Right lobe of liver (tissue), 4 donors: ENCODE results near the gene PMS1.

Source experiments
- POLR2A ChIP-seq: fragments of 450-650 bp; IDR thresholded peaks from one replicate; pipeline ENCODE4 v1.6.1; 2017; ENCODE audit warnings: antibody characterized with exemption, mild to moderate bottlenecking
- TF ChIP-seq, protein P1 (sequence below), 4 donors: fragments of 200-600 bp in 3 of 4; fragments of 450-650 bp in 1 of 4; IDR thresholded peaks; one replicate each; pipeline versions ENCODE4 v1.5.1 to v1.8.0; 2016 to 2022; ENCODE audit warnings: antibody characterized with exemption in 4 of 4, mild to moderate bottlenecking in 2 of 4
- donor health status: DM: no; HTN: no; CAD: no.
- donor health status: DM: no; HTN: no; CAD: no.
- donor health status: DM: no; HTN: yes; CAD: no.

DNA sequence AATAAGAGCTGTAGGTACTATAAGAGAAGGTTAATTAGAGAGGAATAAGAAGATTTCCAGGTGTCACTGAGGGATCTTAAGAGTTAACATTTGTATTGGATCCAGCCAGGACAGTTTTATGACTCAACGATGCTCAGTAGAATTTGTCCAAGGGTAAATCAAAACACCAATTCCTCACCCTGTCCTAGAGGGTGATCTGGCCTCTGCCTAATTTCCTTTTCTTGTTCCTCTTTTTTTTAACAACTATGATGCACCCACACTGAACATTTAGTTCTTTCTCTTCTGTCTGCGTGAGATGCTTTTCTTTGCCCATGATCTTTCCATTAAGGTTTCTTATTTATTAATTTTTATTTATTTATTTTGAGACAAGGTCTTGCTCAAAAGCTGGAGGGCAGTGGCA is 92.0 kb downstream of the PMS1 start:
- TF ChIP-seq, protein P1, sequence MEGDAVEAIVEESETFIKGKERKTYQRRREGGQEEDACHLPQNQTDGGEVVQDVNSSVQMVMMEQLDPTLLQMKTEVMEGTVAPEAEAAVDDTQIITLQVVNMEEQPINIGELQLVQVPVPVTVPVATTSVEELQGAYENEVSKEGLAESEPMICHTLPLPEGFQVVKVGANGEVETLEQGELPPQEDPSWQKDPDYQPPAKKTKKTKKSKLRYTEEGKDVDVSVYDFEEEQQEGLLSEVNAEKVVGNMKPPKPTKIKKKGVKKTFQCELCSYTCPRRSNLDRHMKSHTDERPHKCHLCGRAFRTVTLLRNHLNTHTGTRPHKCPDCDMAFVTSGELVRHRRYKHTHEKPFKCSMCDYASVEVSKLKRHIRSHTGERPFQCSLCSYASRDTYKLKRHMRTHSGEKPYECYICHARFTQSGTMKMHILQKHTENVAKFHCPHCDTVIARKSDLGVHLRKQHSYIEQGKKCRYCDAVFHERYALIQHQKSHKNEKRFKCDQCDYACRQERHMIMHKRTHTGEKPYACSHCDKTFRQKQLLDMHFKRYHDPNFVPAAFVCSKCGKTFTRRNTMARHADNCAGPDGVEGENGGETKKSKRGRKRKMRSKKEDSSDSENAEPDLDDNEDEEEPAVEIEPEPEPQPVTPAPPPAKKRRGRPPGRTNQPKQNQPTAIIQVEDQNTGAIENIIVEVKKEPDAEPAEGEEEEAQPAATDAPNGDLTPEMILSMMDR (IDR thresholded peaks at IDR 0.05): no peak
- TF ChIP-seq POLR2A: no peak
